Measurements from ENCODE around the gene SYT13. TPM values are rescaled to one million over a fixed set of nuclear protein-coding genes. Genes with fewer than 3 reads are reported as not detected.

Gene SYT13
- not detected for total RNA-seq

- Mint-ChIP-seq H3K4me3 (no peak within 1 kb of the TSS), H3K27me3 (peaks cover 66% of the 10 kb centered on the region)
These were observed at the start of gene SYT13 for GRCh38 chr11:45285930-45286632. SYT13 (minus strand) TSS chr11:45286341; CDS start chr11:45286207, 134 bp downstream.

GRCh38 chr11:45335434-45335833, 49.3 kb upstream of the SYT13 start:
- DNase-seq: no peak
- Mint-ChIP-seq H3K4me3 (no peak overlapping the region), H3K36me3 (no peaks in the 10 kb centered on the region), H3K27ac (no peak overlapping the region), H3K27me3 (peaks cover 2% of the 10 kb centered on the region), H3K9me3 (no peaks in the 10 kb centered on the region), H3K4me1 (peaks cover 7% of the 10 kb centered on the region)
- POLR2A ChIA-PET: no interaction called here
- ATAC-seq (ENCODE audit: low read depth): no peak

More at GRCh38 chr11:45285930-45286632, at the start of gene SYT13:
- no peaks in the 10 kb centered on the region for H3K4me1 Mint-ChIP-seq
- no peak within 1 kb of the TSS for H3K27ac Mint-ChIP-seq
- no peaks in the 10 kb centered on the region for H3K36me3 Mint-ChIP-seq
- H3K9me3 Mint-ChIP-seq: no peaks in the 10 kb centered on the region
- POLR2A ChIA-PET: no interaction called here
- no peak for ATAC-seq (ENCODE audit: low read depth)
- DNase-seq: no peak

DNA sequence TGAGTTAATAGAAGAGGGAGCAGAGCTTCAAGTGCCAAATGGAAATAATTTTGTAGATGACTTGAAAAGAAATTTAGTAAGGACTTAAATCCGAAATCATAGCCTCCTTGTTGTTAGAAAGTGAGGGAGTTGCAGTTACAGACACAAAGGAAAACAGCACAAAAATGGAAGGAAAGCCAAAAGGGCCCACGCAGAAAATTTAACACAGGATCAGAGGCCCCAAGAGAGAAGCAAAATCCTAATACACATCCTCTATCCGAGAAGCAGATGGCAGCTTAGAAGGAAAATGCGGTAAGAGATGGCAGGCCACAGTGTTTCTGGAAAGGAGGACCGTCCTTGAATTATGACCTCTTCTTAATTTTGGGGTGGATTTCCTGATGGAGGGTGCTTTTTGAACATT, 48.7 kb upstream of the SYT13 start:
- Mint-ChIP-seq H3K4me3 (no peak overlapping the region), H3K27me3 (peaks cover 2% of the 10 kb centered on the region)

DNA sequence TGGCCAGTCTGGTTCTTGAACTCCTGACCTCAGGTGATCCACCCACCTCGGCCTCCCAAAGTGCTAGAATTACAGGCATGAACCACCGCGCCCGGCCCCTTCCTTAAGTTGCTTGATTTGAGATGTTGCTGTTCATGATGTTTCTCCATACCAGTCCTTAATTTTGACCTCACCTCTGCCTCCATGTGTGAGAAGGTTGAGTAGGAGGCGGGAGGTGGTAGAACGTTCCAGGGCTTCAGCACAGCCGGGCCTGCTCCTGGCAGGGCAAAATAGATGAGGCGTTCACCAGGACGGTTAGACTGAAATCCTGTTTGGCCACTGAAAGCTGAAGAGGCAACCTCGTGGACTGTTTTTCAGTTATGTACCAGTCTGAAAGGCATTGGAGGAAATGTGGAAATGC, 48.3 kb upstream of the SYT13 start:
- no peak overlapping the region for H3K27ac Mint-ChIP-seq
- DNase-seq: no peak

More for the DNA sequence above, 48.7 kb upstream of the SYT13 start:
- POLR2A ChIA-PET: no interaction called here
- ATAC-seq (ENCODE audit: low read depth): no peak
- Mint-ChIP-seq H3K27ac (no peak overlapping the region), H3K4me1 (peaks cover 2% of the 10 kb centered on the region), H3K9me3 (no peaks in the 10 kb centered on the region), H3K36me3 (no peaks in the 10 kb centered on the region)
- no peak for DNase-seq

GRCh38 chr11:45333001-45333971, 47.1 kb upstream of the SYT13 start:
- POLR2A ChIA-PET: no interaction called here
- no peaks in the 10 kb centered on the region for H3K4me1 Mint-ChIP-seq
- no peak overlapping the region for H3K4me3 Mint-ChIP-seq
- peaks cover 2% of the 10 kb centered on the region for H3K27me3 Mint-ChIP-seq
- H3K36me3 Mint-ChIP-seq: no peaks in the 10 kb centered on the region
- H3K27ac Mint-ChIP-seq: no peak overlapping the region
- H3K9me3 Mint-ChIP-seq: no peaks in the 10 kb centered on the region
- DNase-seq: no peak
- no peak for ATAC-seq (ENCODE audit: low read depth)

More for the DNA sequence above, 48.3 kb upstream of the SYT13 start:
- H3K36me3 Mint-ChIP-seq: no peaks in the 10 kb centered on the region
- no peaks in the 10 kb centered on the region for H3K9me3 Mint-ChIP-seq
- POLR2A ChIA-PET: no interaction called here
- peaks cover 2% of the 10 kb centered on the region for H3K27me3 Mint-ChIP-seq
- H3K4me3 Mint-ChIP-seq: no peak overlapping the region
- no peak for ATAC-seq (ENCODE audit: low read depth)
- H3K4me1 Mint-ChIP-seq: no peaks in the 10 kb centered on the region

GRCh38 chr11:45332276-45332934, 46.3 kb upstream of the SYT13 start:
- H3K27ac Mint-ChIP-seq: no peak overlapping the region
- no peak for ATAC-seq (ENCODE audit: low read depth)
- no peaks in the 10 kb centered on the region for H3K27me3 Mint-ChIP-seq
- no peak overlapping the region for H3K4me3 Mint-ChIP-seq
- H3K4me1 Mint-ChIP-seq: no peaks in the 10 kb centered on the region
- H3K36me3 Mint-ChIP-seq: no peaks in the 10 kb centered on the region
- DNase-seq: no peak
- H3K9me3 Mint-ChIP-seq: peaks cover 3% of the 10 kb centered on the region
- POLR2A ChIA-PET: no interaction called here

DNA sequence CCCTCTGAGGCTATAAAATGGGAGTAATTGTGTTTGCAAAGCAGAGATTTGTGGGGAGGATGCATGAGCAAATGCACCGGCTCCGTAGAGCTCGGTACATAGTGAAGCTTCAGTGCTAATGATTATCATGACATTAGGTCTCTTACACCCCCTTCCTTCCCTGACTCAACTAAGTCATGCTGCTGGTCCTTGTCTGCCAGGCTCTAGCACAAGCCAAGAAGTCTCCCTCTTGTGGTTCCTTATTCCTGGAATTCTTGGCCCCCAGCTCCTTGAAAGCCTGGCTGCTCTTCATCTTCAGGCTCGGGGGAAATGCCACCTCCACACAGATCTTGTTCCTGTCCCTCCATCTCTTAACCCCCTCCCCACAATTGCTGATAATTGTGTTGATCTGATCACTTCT, 45.7 kb upstream of the SYT13 start:
- Mint-ChIP-seq H3K27me3 (peaks cover 3% of the 10 kb centered on the region), H3K9me3 (peaks cover 6% of the 10 kb centered on the region), H3K36me3 (no peaks in the 10 kb centered on the region), H3K4me3 (no peak overlapping the region), H3K4me1 (no peaks in the 10 kb centered on the region), H3K27ac (no peak overlapping the region)
- ATAC-seq (ENCODE audit: low read depth) (no peak), DNase-seq (no peak)
- POLR2A ChIA-PET: no interaction called here

- ATAC-seq (ENCODE audit: low read depth) (no peak), DNase-seq (no peak)
- Mint-ChIP-seq H3K27ac (no peak overlapping the region), H3K4me1 (no peaks in the 10 kb centered on the region), H3K27me3 (peaks cover 17% of the 10 kb centered on the region), H3K9me3 (peaks cover 9% of the 10 kb centered on the region), H3K36me3 (no peaks in the 10 kb centered on the region), H3K4me3 (no peak overlapping the region)
- POLR2A ChIA-PET: no interaction called here
These were observed 42.6 kb upstream of the SYT13 start for GRCh38 chr11:45328726-45329125.

DNA sequence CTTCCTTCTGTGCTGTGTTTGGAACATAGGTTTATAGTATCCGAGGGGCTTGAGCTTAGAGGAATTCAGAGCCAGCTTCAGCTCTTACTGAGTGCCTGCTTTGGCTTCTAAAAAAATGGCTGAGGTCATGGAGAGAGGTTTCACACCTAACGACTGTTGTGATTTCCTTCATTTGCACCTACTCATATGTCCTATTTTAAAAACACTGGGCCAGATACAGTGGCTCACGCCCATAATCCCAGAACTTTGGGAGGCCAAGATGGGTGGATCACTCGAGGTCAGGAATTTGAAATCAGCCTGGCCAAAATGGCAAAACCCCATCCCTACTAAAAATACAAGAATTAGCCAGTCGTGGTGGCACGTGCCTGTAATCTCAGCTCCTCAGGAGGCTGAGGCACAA, 38.3 kb upstream of the SYT13 start:
- H3K9me3 Mint-ChIP-seq: peaks cover 9% of the 10 kb centered on the region
- H3K27ac Mint-ChIP-seq: no peak overlapping the region
- POLR2A ChIA-PET: no interaction called here
- no peaks in the 10 kb centered on the region for H3K36me3 Mint-ChIP-seq
- no peak overlapping the region for H3K4me3 Mint-ChIP-seq
- peaks cover 17% of the 10 kb centered on the region for H3K27me3 Mint-ChIP-seq
- no peak for DNase-seq
- no peaks in the 10 kb centered on the region for H3K4me1 Mint-ChIP-seq
- ATAC-seq (ENCODE audit: low read depth): no peak

- DNase-seq: no peak
- no peak overlapping the region for H3K27ac Mint-ChIP-seq
These were observed 37.6 kb upstream of the SYT13 start for GRCh38 chr11:45323601-45324249.

DNA sequence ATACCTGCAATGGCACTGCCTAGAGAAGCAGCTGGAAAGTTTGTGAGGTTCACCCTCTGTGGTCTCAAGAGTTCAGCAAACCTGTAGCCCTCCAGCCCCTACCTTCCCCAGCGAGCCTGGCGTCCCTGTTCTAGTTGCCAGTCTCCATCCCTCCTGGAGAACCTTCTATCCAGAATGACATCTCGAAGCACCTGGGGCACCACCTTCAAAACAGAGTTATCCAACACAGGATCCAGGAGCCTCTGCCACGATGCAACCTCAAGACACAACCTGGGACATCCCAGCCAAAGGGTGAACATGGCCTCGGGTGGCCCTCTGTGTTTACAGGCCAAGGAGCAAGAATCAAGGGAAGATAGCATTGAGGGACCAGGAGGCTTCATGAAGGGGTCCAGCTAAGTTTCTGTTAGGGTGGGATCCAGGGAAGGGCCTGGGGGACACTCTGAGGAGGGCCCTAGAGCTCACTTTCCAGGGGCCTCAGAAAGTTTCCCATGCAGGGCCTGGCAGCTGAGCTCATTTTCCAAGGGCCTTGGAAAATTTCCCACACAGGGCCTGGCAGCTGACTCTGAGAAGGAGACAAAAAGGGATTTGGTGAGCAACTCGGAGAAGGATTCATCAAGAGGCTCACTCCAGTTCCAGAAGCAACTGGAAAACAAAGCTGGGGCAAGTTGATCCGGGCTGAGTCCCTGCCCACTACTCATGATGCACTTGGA, 36.9 kb upstream of the SYT13 start:
- Mint-ChIP-seq H3K9me3 (peaks cover 9% of the 10 kb centered on the region), H3K4me1 (no peaks in the 10 kb centered on the region), H3K4me3 (no peak overlapping the region), H3K27me3 (peaks cover 17% of the 10 kb centered on the region), H3K36me3 (no peaks in the 10 kb centered on the region), H3K27ac (no peak overlapping the region)
- DNase-seq: no peak
- POLR2A ChIA-PET: no interaction called here
- no peak for ATAC-seq (ENCODE audit: low read depth)

More at GRCh38 chr11:45323601-45324249, 37.6 kb upstream of the SYT13 start:
- Mint-ChIP-seq H3K27me3 (peaks cover 17% of the 10 kb centered on the region), H3K9me3 (peaks cover 9% of the 10 kb centered on the region), H3K36me3 (no peaks in the 10 kb centered on the region), H3K4me3 (no peak overlapping the region), H3K4me1 (no peaks in the 10 kb centered on the region)
- POLR2A ChIA-PET: no interaction called here
- no peak for ATAC-seq (ENCODE audit: low read depth)

DNA sequence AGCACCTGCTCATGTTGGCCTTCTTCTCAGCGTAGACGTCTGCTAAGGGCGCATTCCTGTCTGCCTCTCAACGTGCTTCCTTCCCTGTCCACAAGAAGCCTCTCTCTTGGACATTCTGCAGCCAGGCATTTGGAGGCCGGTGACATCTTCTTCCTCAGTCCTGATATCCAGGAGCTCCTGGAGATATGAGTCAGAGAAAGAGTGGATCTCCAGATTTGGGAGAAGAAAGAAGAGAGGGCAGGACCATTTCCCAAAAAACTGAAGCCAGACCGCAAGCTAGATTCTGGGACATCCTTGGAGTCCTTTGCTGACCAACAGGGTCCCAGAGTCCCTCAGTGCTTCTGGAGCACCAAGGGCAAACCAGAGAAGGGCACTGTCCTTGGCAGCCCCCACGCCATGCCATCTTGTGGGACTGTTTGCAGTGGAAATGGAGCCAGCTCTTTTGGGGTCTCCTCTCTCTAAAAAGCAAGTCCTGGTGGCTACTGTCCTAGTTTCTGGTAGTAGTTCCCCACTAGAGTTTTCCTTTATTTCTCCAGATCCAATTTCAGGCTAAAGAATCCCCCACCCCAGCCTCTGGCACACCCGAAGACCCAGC, 36.1 kb upstream of the SYT13 start:
- Mint-ChIP-seq H3K27ac (no peak overlapping the region), H3K4me1 (no peaks in the 10 kb centered on the region), H3K4me3 (no peak overlapping the region), H3K27me3 (peaks cover 17% of the 10 kb centered on the region), H3K9me3 (peaks cover 6% of the 10 kb centered on the region), H3K36me3 (no peaks in the 10 kb centered on the region)
- POLR2A ChIA-PET: no interaction called here
- DNase-seq (no peak), ATAC-seq (ENCODE audit: low read depth) (no peak)

Data from activated naive CD8-positive, alpha-beta T cell treated with anti-CD3 and anti-CD28 coated beads, Interleukin-2, amount 10 ng/mL, durations not matched to agents 7 days and 5 days (primary cell).